KBM-7 (cell line): ENCODE measurements around the gene ALG13.
"Not testable (repeated sequence)": the region's sequence is repeated elsewhere in the genome, so short reads cannot be mapped to it uniquely, and the experiment has no call there.

Source experiments
- DNase-seq: peaks from one replicate; pipeline ENCODE4 v3.0.0-alpha.2; 2015
- in situ Hi-C: fragments of 300-500 bp; cut with MboI; formaldehyde crosslinking; loops from 2 replicates; pipeline ENCODE4 v1.14.3; 2020; ENCODE audit warnings: low sequenced_read_pairs, low pct_unique_long_range_greater_than_20kb, mixed read lengths

The ALG13 gene

DNA sequence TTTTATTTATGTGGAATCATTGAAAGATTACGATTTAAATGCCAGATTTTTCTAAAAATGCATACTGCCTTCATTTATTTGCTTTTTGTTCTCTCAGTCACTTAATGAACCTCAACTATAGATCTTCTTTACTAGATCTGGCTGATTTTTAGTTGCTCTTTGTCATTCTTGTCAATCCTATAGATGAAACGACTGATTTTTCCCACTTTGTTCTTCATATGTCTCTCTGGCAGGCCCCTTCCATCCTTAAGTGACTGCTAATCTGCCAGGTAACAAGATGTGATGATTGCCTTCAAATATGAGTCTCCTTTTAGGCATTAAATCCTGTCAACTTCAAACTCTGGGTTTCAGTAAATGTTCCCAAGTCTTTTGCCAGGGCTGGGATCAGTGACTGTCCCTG lies 61.0 kb downstream of the ALG13 start:
- in situ Hi-C loops, result no loop called here
- DNase-seq, result no peak

DNA sequence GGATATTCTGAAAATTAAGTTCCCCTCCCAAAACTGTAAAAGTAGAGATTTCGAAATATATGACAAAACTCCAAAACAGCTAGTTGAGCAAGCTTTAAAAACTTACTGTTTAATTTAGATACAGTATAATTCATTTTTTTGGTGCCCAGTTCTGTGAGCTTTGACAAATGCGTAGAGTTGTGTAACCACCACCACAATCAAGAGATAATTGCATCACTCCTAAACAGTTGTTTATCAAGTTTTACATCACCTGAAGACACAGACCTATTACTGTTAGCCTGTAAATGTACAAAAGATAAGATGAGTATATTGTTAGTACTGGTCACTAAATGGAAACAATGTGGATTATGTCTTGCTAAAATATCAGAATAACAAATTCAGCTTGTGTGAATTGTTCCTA lies 62.3 kb downstream of the ALG13 start:
- no peak for DNase-seq
- in situ Hi-C loops, result no loop called here

DNA sequence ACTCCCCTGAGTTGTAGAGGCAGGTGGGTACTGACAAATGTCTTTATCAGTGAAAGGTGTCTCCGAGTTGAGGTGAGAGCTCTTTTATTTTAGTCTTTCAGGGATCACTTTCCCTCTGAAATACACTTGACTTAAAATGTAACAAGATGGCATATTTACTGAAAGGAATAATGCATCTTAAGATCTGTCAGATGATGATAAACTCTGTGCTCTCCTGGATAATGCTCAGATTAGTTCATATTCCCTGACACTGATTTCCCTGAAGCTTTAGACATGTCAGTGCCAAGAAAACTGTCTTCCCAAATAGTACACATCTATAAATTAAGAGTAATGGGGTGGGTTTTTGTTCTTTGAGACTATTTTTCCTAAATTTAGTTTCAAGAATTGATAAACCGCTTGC lies 75.5 kb downstream of the ALG13 start:
- in situ Hi-C loops, result no loop called here
- DNase-seq, result no peak

DNA sequence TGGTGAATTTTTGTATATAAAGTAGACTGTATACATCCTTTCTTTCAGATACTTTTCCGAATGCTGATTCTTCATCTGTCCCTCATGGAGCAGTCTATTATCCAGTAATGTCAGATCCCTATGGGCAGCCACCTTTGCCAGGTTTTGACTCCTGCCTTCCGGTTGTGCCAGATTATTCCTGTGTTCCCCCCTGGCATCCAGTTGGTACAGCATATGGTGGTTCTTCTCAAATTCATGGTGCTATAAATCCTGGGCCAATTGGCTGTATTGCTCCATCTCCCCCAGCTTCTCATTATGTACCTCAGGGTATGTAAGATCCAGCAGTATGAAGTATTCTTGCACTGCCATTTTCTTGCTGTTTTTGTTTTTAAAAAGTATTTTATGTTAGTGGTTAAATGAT lies 78.7 kb downstream of the ALG13 start:
- in situ Hi-C loops, result no loop called here

DNA sequence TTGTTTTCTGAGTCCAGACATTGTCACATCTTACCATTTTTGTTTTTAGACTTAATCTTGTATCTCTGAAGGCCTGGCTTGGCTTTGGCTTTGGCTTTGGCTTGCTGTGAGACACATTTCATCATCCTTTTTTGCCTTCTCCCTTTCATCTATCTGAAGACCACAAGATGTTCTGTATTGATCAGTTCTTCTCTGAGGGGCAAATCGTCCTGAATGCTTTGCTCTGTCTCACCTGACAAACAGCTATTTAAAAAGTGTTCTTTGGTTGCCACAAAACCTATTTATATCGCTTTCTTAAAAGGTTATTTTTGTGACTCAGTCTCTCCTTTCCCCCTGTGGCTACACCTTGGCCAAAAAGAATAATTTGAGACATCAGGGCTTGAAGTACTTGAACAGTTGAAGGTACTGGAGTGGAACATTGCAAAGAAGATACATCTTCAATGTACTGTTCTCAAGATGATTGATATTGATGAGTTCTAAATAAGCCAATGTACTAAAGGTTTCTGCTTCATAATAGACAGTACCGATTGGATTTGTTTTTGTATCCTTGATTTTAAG lies 80.7 kb downstream of the ALG13 start:
- DNase-seq, result no peak
- in situ Hi-C loops, result no loop called here

More for the DNA sequence above, 78.7 kb downstream of the ALG13 start:
- DNase-seq, result no peak

- DNase-seq, result no peak
- in situ Hi-C loops, result no loop called here
Measured at GRCh38 chrX:111778591-111778990, 97.6 kb downstream of the ALG13 start.

GRCh38 chrX:111779582-111779981 lies 98.6 kb downstream of the ALG13 start:
- in situ Hi-C loops, result no loop called here
- DNase-seq, result no peak

- in situ Hi-C loops, result no loop called here
Measured at GRCh38 chrX:111784667-111785066, 103.7 kb downstream of the ALG13 start.

DNA sequence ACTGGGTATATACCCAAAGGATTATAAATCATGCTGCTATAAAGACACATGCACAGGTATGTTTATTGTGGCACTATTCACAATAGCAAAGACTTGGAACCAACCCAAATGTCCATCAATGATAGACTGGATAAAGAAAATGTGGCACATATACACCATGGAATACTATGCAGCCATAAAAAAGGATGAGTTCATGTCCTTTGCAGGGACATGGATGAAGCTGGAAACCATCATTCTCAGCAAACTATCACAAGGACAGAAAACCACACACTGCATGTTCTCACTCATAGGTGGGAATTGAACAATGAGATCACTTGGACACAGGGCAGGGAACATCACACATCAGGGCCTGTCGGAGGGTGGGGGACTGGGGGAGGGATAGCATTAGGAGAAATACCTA lies 109.1 kb downstream of the ALG13 start:
- in situ Hi-C loops, DNase-seq: not testable (repeated sequence)

More at GRCh38 chrX:111784667-111785066, 103.7 kb downstream of the ALG13 start:
- DNase-seq, result no peak
